ENCODE results near the gene FYB1. TPM values are rescaled to one million over a fixed set of nuclear protein-coding genes. Genes with fewer than 3 reads are reported as not detected.

Gene FYB1
- total and polyA plus RNA-seq, 2 of the 8 experiments (the other 6 are each of a cell fraction or from before 2014, with no cell fraction given), result not detected

DNA sequence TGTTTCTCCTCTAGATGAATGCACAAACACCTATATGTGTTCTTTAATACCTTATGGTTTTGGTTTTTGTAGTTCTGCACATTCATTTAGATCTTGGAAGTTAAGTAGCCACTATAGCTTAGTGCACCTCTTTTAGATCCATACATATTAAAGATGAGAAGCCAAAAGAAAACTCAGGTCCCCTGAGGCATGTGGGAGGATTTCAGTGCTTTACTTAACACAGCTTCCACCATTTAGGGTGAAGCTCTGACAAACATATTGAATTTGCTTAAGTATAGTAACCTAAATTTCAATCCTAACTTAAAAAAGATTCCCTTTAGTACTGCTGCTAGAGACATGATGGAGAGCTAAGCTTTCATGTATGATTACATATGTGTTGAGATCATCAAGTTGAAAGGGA, 119.5 kb downstream of the FYB1 start (continued):
- TF ChIP-seq CHD7 (IDR thresholded peaks at IDR 0.05; ENCODE audit: insufficient replicate concordance, low read length) (no peak), BACH1 (IDR thresholded peaks at IDR 0.05; ENCODE audit: low read length) (no peak), SIRT6 (IDR thresholded peaks at IDR 0.05; ENCODE audit: low read length) (no peak), RNF2 (IDR thresholded peaks at IDR 0.05; ENCODE audit: borderline replicate concordance, low read depth, low read length, missing control alignments, poor library complexity, severe bottlenecking) (no peak), RBBP5 (IDR thresholded peaks at IDR 0.05; ENCODE audit: borderline replicate concordance, low read depth, low read length) (no peak), KDM1A (IDR thresholded peaks at IDR 0.05; ENCODE audit: borderline replicate concordance, low read length) (no peak), CBX8 (IDR thresholded peaks at IDR 0.05; ENCODE audit: borderline replicate concordance, low read depth, low read length) (no peak)

All from H1 (cell line).